CD4-positive, alpha-beta memory T cell (primary cell): Measurements from ENCODE around the gene CAMSAP1. TPM values are rescaled to one million over a fixed set of nuclear protein-coding genes. Genes with fewer than 3 reads are reported as not detected.

Experiments used
- CTCF ChIA-PET: fragments of 350-600 bp; sonication (Branson Sonifier 250); formaldehyde crosslinking; loops from one replicate; lab custom pipeline; 2021; ENCODE audit warnings: inconsistent platforms; ENCODE audit not compliant: partially characterized antibody; lab: Charles Lee
- POLR2A ChIA-PET: fragments of 350-600 bp; sonication (Branson Sonifier 250); formaldehyde crosslinking; loops from one replicate; lab custom pipeline; 2021; ENCODE audit not compliant: partially characterized antibody; lab: Charles Lee
- DNase-seq, 5 donors: peaks; one replicate each; pipeline versions ENCODE4 v3.0.0 to v3.0.0-alpha.2; 2020 to 2022; ENCODE audit warnings: mixed read lengths in 1 of 5
- H3K27ac ChIP-seq: one replicate; pipeline ENCODE4 v1.7.0; 2013; ENCODE audit warnings: low read depth, low read length
- H3K27me3 ChIP-seq: 2 replicates; pipeline ENCODE4 v1.7.0; 2013; ENCODE audit warnings: mild to moderate bottlenecking, low read length, moderate library complexity; ENCODE audit not compliant: insufficient read depth
- H3K36me3 ChIP-seq: 2 replicates; pipeline ENCODE4 v1.7.0; 2013; ENCODE audit warnings: mild to moderate bottlenecking, low read length, moderate library complexity; ENCODE audit not compliant: insufficient read depth
- H3K4me1 ChIP-seq: 2 replicates; pipeline ENCODE4 v1.7.0; 2013; ENCODE audit warnings: mild to moderate bottlenecking, low read length, moderate library complexity; ENCODE audit not compliant: insufficient read depth
- H3K4me3 ChIP-seq, 2 donors: one replicate each; pipeline ENCODE4 v1.7.0; 2013; ENCODE audit warnings: low read length in 2 of 2, mild to moderate bottlenecking in 1 of 2
- H3K9me3 ChIP-seq, 2 donors: one replicate each; pipeline ENCODE4 v1.7.0; 2013; ENCODE audit warnings: low read length in 2 of 2, control low read depth in 1 of 2; ENCODE audit not compliant: control insufficient read depth in 1 of 2
- H3K27ac Mint-ChIP-seq, 7 donors: one replicate each; pipeline ENCODE4 v1.8.0; 2020 to 2021; ENCODE audit warnings: mixed read lengths in 7 of 7, mild to moderate bottlenecking in 6 of 7, inconsistent platforms in 3 of 7, moderate library complexity in 3 of 7
- H3K27me3 Mint-ChIP-seq, 2 donors: one replicate each; pipeline ENCODE4 v1.8.0; 2020 to 2021; ENCODE audit warnings: mixed read lengths in 2 of 2
- H3K36me3 Mint-ChIP-seq, 2 donors: one replicate each; pipeline ENCODE4 v1.8.0; 2020 to 2021; ENCODE audit warnings: mixed read lengths in 2 of 2, inconsistent platforms in 1 of 2, mild to moderate bottlenecking in 1 of 2
- H3K4me1 Mint-ChIP-seq, 4 donors: one replicate each; pipeline ENCODE4 v1.8.0; 2020 to 2021; ENCODE audit warnings: mixed read lengths in 4 of 4, mild to moderate bottlenecking in 1 of 4
- H3K4me3 Mint-ChIP-seq, 8 donors: one replicate each; pipeline ENCODE4 v1.8.0; 2020 to 2021; ENCODE audit warnings: mixed read lengths in 8 of 8, mild to moderate bottlenecking in 7 of 8, moderate library complexity in 6 of 8, inconsistent platforms in 3 of 8
- H3K9me3 Mint-ChIP-seq, 8 donors: one replicate each; pipeline ENCODE4 v1.8.0; 2020 to 2021; ENCODE audit warnings: mixed read lengths in 8 of 8, mild to moderate bottlenecking in 5 of 8, inconsistent platforms in 3 of 8, moderate library complexity in 1 of 8
- intact Hi-C: fragments of 100-400 bp; cut with micrococcal nuclease; formaldehyde crosslinking; loops from one replicate; pipeline ENCODE4 v1.15.1; 2023
- polyA plus RNA-seq, 2 donors: library from polyadenylated mRNA; unstranded; fragments of 300-500 nt; fragmentation: Illumina TruSeq; gene quantifications; one replicate each; pipeline ENCODE4 v1.2.3, GENCODE V29; 2021
- total RNA-seq, 2 experiments: library from RNA; stranded (reverse); gene quantifications; one replicate each; pipeline ENCODE4 v1.2.3, GENCODE V29; 2021

Gene CAMSAP1
- total and polyA plus RNA-seq, 4 experiments from 2014 or later, result 0.76 to 51.7 (median 22.5) TPM

- Histone ChIP-seq H3K27me3 (no peaks in the 10 kb centered on the region), H3K27ac (no peak overlapping the region), H3K9me3 (no peaks in the 10 kb centered on the region), H3K4me3 (no peak overlapping the region), H3K36me3 (peaks cover 73% of the 10 kb centered on the region), H3K4me1 (no peaks in the 10 kb centered on the region)
- no peaks in the 10 kb centered on the region for H3K4me1 Mint-ChIP-seq
- no peak for DNase-seq
- no peaks in the 10 kb centered on the region for H3K9me3 Mint-ChIP-seq
- ChIA-PET POLR2A (no interaction called here), CTCF (no interaction called here)
- peaks cover 75 to 79% of the 10 kb centered on the region in 2 donors for H3K36me3 Mint-ChIP-seq
- H3K27me3 Mint-ChIP-seq, result no peaks in the 10 kb centered on the region
- intact Hi-C loops, result no loop called here
- no peak overlapping the region for H3K4me3 Mint-ChIP-seq
- H3K27ac Mint-ChIP-seq, result peak overlapping the region in 1 of 7 donors; percentile 36
These were observed 91.9 kb downstream of the CAMSAP1 start for GRCh38 chr9:135815413-135815812.

DNA sequence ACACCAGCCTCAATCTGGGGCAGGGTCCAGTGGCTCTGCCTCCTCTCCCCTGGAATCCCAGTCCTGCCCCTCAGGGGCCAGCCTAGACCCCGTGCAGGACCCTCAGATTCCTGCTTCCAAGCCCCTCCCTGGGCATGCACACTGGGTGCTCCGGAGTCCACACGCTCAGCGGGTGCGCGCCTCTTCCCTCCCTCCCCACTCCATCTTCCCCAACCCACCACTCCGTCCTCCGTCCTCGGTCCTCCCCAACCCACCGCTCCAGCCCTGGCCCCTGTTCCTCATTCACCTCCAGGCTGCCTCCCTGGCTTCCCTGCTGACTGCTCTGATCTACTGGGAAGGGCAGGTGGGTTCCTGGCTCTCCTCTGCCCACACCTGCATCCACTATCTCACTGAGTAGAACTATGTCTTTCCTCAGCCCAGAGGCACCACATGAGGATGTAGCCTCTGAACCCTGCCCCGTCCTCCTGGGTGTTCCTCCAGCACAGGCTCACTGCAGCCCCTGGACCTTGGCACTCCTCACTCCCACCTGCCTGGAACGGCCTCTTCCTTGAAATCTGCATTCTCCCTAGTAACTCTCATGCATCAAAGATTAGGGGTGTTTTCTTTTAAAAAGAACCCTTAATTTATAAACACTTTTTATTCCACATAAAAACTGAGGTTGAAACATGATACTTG is 92.8 kb downstream of the CAMSAP1 start:
- Histone ChIP-seq H3K9me3 (no peaks in the 10 kb centered on the region), H3K27ac (no peak overlapping the region), H3K36me3 (peaks cover 71% of the 10 kb centered on the region), H3K4me3 (no peak overlapping the region), H3K4me1 (no peaks in the 10 kb centered on the region), H3K27me3 (no peaks in the 10 kb centered on the region)
- no peaks in the 10 kb centered on the region for H3K27me3 Mint-ChIP-seq
- DNase-seq, result no peak
- intact Hi-C loops, result no loop called here
- H3K4me1 Mint-ChIP-seq, result no peaks in the 10 kb centered on the region
- POLR2A ChIA-PET, result no interaction called here
- H3K4me3 Mint-ChIP-seq, result no peak overlapping the region
- peaks cover 76 to 78% of the 10 kb centered on the region in 2 donors for H3K36me3 Mint-ChIP-seq
- no peaks in the 10 kb centered on the region for H3K9me3 Mint-ChIP-seq
- CTCF ChIA-PET, result no interaction called here
- peak overlapping the region in 1 of 7 donors; percentile 87 for H3K27ac Mint-ChIP-seq

DNA sequence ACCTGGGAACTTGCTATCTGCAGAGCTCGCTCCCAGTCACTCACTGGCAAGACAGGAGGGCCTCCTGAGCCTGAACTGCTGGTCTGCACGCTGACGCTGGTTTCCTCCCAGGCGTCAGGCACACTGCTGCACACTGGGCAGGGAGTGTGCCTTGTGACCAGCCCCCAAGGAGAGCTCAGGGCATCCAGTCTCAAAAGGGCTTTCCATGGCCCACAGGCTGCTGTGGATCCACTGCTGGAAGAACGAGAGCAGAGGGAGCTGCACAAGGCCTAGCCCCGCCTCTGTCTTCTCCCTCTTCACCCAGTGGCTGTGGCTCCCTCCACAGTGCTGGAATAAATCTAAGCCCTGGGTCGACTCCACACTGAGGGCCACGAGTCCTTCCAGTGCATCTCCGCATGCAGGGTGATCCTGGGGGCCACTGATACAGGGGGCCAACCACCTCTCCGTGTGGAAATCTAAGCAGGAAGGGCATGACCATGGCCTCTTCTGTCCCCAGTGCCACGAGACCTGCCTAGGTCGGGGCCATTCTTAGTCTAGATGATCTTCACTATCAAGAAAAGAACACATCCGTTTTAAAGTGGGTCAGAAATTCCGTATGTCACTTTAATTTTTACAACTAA is 93.6 kb downstream of the CAMSAP1 start:
- Histone ChIP-seq H3K4me3 (no peak overlapping the region), H3K27me3 (no peaks in the 10 kb centered on the region), H3K27ac (no peak overlapping the region), H3K4me1 (no peaks in the 10 kb centered on the region), H3K9me3 (no peaks in the 10 kb centered on the region), H3K36me3 (peaks cover 66% of the 10 kb centered on the region)
- H3K9me3 Mint-ChIP-seq, result no peaks in the 10 kb centered on the region
- peaks cover 73 to 78% of the 10 kb centered on the region in 2 donors for H3K36me3 Mint-ChIP-seq
- no peak overlapping the region for H3K27ac Mint-ChIP-seq
- ChIA-PET CTCF (no interaction called here), POLR2A (no interaction called here)
- intact Hi-C loops, result no loop called here
- H3K4me1 Mint-ChIP-seq, result no peaks in the 10 kb centered on the region
- no peak overlapping the region for H3K4me3 Mint-ChIP-seq
- H3K27me3 Mint-ChIP-seq, result no peaks in the 10 kb centered on the region
- DNase-seq, result no peak

DNA sequence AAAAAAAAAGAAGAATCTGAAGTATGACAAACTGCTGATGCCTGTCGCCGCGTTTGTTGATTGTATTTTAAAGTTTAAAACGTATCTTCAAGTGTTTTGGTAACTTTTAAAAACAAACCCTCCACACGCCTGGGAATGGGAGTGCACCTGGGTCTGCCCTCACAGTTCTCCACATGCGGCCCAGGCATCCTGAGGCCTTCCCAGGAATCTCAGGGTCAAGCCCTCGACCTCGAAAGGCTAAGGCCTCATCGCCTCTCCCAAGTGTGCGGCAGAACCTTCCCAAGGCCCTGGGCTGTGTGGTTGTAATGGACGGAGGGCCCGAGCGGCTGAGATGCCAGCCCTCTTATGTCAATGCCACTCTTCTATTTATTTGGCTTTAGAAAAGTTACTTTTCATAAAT is 94.4 kb downstream of the CAMSAP1 start:
- no peaks in the 10 kb centered on the region for H3K4me1 ChIP-seq
- no peak for DNase-seq
- Mint-ChIP-seq H3K27ac (no peak overlapping the region), H3K27me3 (no peaks in the 10 kb centered on the region), H3K36me3 (peaks cover 67 to 74% of the 10 kb centered on the region in 2 donors), H3K4me1 (no peaks in the 10 kb centered on the region), H3K9me3 (no peaks in the 10 kb centered on the region), H3K4me3 (no peak overlapping the region)
- intact Hi-C loops, result no loop called here
- H3K27me3 ChIP-seq, result no peaks in the 10 kb centered on the region
- POLR2A ChIA-PET, result no interaction called here
- no peak overlapping the region for H3K4me3 ChIP-seq
- H3K36me3 ChIP-seq, result peaks cover 58% of the 10 kb centered on the region
- no peaks in the 10 kb centered on the region for H3K9me3 ChIP-seq
- CTCF ChIA-PET, result no interaction called here
- no peak overlapping the region for H3K27ac ChIP-seq

GRCh38 chr9:135811801-135812200 is 95.5 kb downstream of the CAMSAP1 start:
- H3K9me3 ChIP-seq, result no peaks in the 10 kb centered on the region
- H3K27ac ChIP-seq, result no peak overlapping the region
- intact Hi-C loops, result no loop called here
- H3K27me3 ChIP-seq, result no peaks in the 10 kb centered on the region
- Mint-ChIP-seq H3K27ac (no peak overlapping the region), H3K9me3 (no peaks in the 10 kb centered on the region), H3K4me3 (no peak overlapping the region), H3K27me3 (no peaks in the 10 kb centered on the region), H3K4me1 (no peaks in the 10 kb centered on the region), H3K36me3 (peaks cover 64 to 68% of the 10 kb centered on the region in 2 donors)
- no peaks in the 10 kb centered on the region for H3K4me1 ChIP-seq
- POLR2A ChIA-PET, result no interaction called here
- H3K4me3 ChIP-seq, result no peak overlapping the region
- CTCF ChIA-PET, result no interaction called here
- no peak for DNase-seq
- peaks cover 46% of the 10 kb centered on the region for H3K36me3 ChIP-seq

DNA sequence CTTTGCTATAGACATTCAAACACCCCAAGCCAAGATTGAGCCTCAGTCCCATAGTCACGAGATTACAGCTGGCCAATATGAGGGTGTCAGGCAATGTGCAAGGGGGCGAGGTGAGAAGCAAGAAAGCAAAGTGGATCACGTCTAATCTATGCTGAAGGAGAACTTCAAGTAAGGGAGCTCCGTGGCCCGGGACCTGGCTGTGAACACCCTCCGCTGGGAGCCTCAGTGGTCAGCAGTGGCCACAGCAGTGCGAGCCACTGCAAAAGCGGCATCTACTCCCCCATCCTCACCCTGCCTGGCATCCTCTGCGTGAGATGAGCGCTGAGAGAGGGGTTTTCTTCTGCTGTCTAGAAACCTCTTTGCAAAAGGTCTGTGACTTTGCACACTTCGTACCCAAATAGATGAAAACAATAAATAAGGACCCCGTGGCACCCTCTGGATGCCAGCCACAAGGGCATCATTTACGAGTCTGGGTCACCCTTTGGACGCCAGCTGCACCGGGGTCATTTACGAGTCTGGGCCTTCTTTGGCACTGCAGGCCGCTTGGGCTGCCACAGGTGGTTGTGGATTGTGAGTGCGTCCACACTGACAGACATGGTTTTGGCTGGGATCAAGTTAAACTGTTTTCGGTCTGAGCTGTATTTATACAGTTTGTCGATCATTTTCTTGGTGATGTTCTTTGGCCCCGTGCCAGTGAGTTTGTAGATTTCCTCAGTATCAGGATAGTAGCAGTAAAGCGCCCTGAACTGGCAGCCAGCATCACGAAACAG is 96.4 kb downstream of the CAMSAP1 start:
- H3K36me3 Mint-ChIP-seq, result peaks cover 56 to 60% of the 10 kb centered on the region in 2 donors
- H3K4me1 Mint-ChIP-seq, result peaks cover 0 to 2% (median under 1%) of the 10 kb centered on the region in 4 donors
- H3K27ac ChIP-seq, result no peak overlapping the region
- H3K4me3 ChIP-seq, result no peak overlapping the region
- H3K9me3 Mint-ChIP-seq, result no peaks in the 10 kb centered on the region
- peaks cover 39% of the 10 kb centered on the region for H3K36me3 ChIP-seq
- H3K9me3 ChIP-seq, result no peaks in the 10 kb centered on the region
- H3K4me3 Mint-ChIP-seq, result no peak overlapping the region
- no peaks in the 10 kb centered on the region for H3K27me3 Mint-ChIP-seq
- DNase-seq, result no peak
- intact Hi-C loops, result no loop called here
- H3K27ac Mint-ChIP-seq, result no peak overlapping the region
- no peaks in the 10 kb centered on the region for H3K27me3 ChIP-seq
- ChIA-PET POLR2A (no interaction called here), CTCF (no interaction called here)
- no peaks in the 10 kb centered on the region for H3K4me1 ChIP-seq

DNA sequence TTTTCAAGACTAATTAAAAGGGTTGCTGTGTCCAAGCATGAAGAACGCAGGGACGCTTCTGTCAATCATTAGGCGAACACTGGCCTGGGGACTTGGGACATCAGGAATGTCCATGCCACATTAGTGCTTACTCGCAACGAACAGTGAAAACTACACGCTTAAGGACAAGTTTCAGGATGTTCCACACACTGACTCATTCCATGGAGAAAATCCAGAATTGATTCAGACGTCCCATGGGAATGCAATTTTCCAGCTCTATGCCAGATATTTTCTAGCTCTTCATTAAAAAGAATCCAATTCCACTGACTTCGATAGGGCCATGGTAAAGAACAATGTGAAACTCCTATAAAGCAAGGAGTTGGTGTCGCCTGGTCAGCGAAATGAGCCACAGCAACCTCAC is 98.2 kb downstream of the CAMSAP1 start:
- Mint-ChIP-seq H3K4me3 (no peak overlapping the region), H3K36me3 (peaks cover 40 to 43% of the 10 kb centered on the region in 2 donors)
- CTCF ChIA-PET, result no interaction called here

More for the DNA sequence above, 98.2 kb downstream of the CAMSAP1 start:
- no peaks in the 10 kb centered on the region for H3K9me3 Mint-ChIP-seq
- H3K4me3 ChIP-seq, result no peak overlapping the region
- no peaks in the 10 kb centered on the region for H3K27me3 Mint-ChIP-seq
- no peaks in the 10 kb centered on the region for H3K4me1 ChIP-seq
- no peaks in the 10 kb centered on the region for H3K27me3 ChIP-seq
- intact Hi-C loops, result no loop called here
- DNase-seq, result no peak
- H3K36me3 ChIP-seq, result peaks cover 30% of the 10 kb centered on the region
- H3K27ac ChIP-seq, result no peak overlapping the region
- H3K27ac Mint-ChIP-seq, result no peak overlapping the region
- POLR2A ChIA-PET, result no interaction called here
- no peaks in the 10 kb centered on the region for H3K9me3 ChIP-seq
- H3K4me1 Mint-ChIP-seq, result peaks cover 0 to 6% (median 2%) of the 10 kb centered on the region in 4 donors
